NAMALWA (cell line): ENCODE measurements around the gene PAFAH2.
"Not testable (repeated sequence)": the region's sequence is repeated elsewhere in the genome, so short reads cannot be mapped to it uniquely, and the experiment has no call there.

Source experiments
- DNase-seq: peaks from one replicate; pipeline ENCODE4 v3.0.0-alpha.2; 2015; ENCODE audit warnings: low spot score

PAFAH2 gene

GRCh38 chr1:26010825-26011224 is 13.0 kb upstream of the PAFAH2 start:
- no peak for DNase-seq

GRCh38 chr1:26009796-26010447 is 12.1 kb upstream of the PAFAH2 start:
- DNase-seq = peak; percentile 66

GRCh38 chr1:26006710-26007109 is 8.8 kb upstream of the PAFAH2 start:
- no peak for DNase-seq

- DNase-seq = no peak
Observed at GRCh38 chr1:26005434-26006105, 7.7 kb upstream of the PAFAH2 start.

GRCh38 chr1:26003756-26004155 is 5.9 kb upstream of the PAFAH2 start:
- DNase-seq = no peak

- DNase-seq = no peak
Observed at GRCh38 chr1:26003262-26003661, 5.4 kb upstream of the PAFAH2 start.

- no peak for DNase-seq
Observed at GRCh38 chr1:25999041-25999800, 1.4 kb upstream of the PAFAH2 start.

- DNase-seq = peak; percentile 68
Observed at GRCh38 chr1:25996966-25997827, 666 bp downstream of the PAFAH2 start.

- DNase-seq = no peak
Observed at GRCh38 chr1:25994402-25995150, 3.3 kb downstream of the PAFAH2 start.

- DNase-seq = no peak
Observed at GRCh38 chr1:25993197-25993951, 4.5 kb downstream of the PAFAH2 start.

GRCh38 chr1:25992689-25993171 is 5.1 kb downstream of the PAFAH2 start:
- no peak for DNase-seq

GRCh38 chr1:25991937-25992688 is 5.8 kb downstream of the PAFAH2 start:
- no peak for DNase-seq

- no peak for DNase-seq
Observed at GRCh38 chr1:25990702-25991395, 7.0 kb downstream of the PAFAH2 start.

GRCh38 chr1:25990251-25990650 is 7.6 kb downstream of the PAFAH2 start:
- DNase-seq = no peak

GRCh38 chr1:25989440-25990234 is 8.2 kb downstream of the PAFAH2 start:
- no peak for DNase-seq

- no peak for DNase-seq
Observed at GRCh38 chr1:25987951-25988350, 9.9 kb downstream of the PAFAH2 start.

GRCh38 chr1:25986773-25987172 is 11.1 kb downstream of the PAFAH2 start:
- not testable (repeated sequence) for DNase-seq

GRCh38 chr1:25985670-25986069 is 12.2 kb downstream of the PAFAH2 start:
- no peak for DNase-seq
